Activated T-helper 1 cell treated with Interleukin-2 at 50 U/mL for 16 hours (primary cell): ENCODE data around the gene SULT2B1.

Experiments used
- DNase-seq: peaks from one replicate; pipeline ENCODE4 v3.0.0-alpha.2; 2020; ENCODE audit warnings: low read depth

The SULT2B1 gene

GRCh38 chr19:48634424-48635262 lies 82.7 kb downstream of the SULT2B1 start:
- DNase-seq: peak; percentile 84

- DNase-seq: peak; percentile 69
These were observed 83.4 kb downstream of the SULT2B1 start for GRCh38 chr19:48635263-48635965.

GRCh38 chr19:48635966-48636858 lies 84.2 kb downstream of the SULT2B1 start:
- DNase-seq: no peak

DNA sequence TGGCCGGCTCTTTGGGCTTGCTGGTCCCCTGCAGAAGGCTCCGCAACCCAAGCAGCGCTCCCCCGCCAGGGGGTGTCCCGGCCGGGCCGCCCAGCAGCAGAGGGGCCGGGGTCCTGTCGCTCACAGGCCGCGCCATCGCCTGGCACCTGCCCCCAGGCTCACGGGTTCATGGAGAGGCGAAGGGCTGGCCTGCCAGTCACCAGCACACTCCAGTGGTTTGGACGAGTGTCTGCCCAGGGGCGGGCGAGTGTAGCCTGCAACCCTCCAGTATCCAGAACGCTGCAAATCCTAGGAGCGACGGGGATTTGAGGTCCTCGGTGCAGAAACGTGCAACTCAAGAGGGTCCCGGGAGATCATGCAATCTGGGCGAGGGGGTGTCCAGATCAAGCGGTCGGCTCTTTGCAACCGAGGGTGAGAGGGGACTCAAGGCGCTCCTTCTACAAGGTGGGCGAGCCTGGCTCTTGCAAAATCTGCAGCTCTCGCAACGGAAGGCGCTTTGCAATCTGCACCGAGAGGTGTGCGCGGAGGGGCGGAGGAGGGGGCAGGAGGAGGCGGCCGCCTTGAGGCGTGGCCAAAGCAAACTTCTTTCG lies 85.0 kb downstream of the SULT2B1 start, which contains the start of gene DBP:
DBP (minus strand) TSS at position 521 of the 590 bp plus-strand sequence; CDS start at position 136, 385 bp downstream.
- DNase-seq: no peak

DNA sequence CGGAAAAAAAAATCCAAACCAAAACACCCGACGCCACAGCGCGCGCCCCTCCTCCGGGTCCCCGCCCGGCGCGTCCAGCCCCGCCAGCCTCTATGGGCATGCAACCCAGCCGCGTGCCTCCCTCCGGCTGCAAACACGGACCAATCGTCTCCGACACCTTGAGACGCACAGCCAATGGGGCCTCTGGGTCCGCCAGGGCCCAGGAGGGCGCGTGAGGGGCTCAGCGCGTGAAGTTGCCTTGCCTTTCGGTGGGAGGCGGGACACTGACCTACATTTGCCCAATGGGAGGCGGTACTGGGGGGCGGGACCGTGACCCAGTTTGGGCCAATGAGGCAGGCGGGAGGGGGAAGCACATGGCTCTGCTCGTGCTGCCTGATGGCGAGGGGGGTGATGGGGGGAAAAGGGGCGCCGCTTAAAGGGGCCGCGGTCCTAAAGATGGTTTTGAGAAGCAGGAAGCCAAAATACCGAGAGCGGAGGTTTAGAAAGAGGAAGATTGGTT lies 85.5 kb downstream of the SULT2B1 start:
- DNase-seq: peak; percentile 99

GRCh38 chr19:48637948-48638830 lies 86.2 kb downstream of the SULT2B1 start:
- DNase-seq: peak; percentile 68

DNA sequence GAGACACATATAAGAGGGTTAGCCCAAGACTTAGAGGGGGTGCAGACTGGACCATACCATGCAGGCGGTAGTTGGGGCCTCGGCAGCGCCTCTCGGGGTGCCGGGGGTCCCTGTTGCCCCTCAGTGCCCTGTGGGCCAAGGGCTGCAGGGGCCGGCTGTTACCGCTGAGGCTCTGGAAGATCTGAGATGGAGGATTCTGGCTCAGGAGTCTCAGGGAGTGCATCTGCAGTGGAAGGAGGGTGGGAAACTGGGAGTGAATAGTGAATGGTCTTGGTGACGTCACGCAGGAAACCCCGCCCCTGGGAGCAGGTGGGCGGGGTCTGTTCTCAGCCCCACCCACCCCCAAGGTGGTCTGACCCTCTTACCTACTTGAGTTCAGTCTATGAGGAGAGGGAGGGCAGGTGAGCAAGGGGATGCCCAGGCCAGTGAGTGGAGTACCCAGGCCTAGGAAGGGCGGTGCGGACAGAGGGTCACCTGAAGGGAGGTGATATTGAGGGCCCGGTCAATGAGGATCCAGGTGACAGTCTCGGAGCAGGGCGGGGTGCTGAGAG lies 86.9 kb downstream of the SULT2B1 start:
- no peak for DNase-seq

- no peak for DNase-seq
These were observed 87.8 kb downstream of the SULT2B1 start for GRCh38 chr19:48639483-48640375.

GRCh38 chr19:48641850-48642249 lies 89.9 kb downstream of the SULT2B1 start:
- DNase-seq: no peak

DNA sequence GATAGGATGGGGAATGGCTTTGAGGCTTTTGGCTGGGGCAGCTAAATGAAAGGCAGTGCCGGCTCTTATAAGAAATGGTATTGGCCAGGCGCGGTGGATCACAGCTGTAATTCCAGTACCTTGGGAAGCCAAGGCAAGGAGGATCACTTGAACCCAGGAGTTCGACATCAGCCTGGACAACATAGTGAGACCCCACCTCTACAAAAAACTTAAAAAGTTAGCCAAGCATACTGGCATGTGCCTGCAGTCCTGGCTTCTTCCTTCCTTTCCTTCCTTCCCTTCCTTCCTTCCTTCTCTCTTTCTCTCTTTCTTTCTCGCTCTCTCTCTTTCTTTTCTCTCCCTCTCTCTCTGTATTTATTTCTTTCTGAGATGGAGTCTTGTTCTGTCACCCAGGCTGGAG lies 90.9 kb downstream of the SULT2B1 start:
- no peak for DNase-seq

DNA sequence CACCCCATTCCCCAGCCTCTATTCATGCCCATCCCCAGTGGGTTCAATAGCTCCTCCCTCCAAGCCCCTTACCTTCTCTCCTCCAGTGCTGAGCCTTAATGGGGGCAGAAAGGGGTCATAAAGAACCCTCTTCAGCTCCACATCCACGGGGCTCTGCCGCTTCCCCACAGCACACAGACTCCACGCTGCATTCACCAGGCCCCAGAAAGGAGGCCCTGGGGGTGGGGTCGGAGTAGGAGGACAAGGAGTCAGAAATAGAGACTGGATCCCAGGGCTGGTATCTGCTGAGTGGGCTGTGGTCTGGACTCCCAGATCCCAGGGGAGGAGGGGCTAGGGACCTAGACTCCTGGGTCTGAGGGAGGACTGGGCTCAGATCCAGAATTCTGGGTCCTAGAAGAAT lies 92.4 kb downstream of the SULT2B1 start:
- DNase-seq: no peak

GRCh38 chr19:48644839-48645619 lies 93.1 kb downstream of the SULT2B1 start:
- DNase-seq: peak; percentile 53

DNA sequence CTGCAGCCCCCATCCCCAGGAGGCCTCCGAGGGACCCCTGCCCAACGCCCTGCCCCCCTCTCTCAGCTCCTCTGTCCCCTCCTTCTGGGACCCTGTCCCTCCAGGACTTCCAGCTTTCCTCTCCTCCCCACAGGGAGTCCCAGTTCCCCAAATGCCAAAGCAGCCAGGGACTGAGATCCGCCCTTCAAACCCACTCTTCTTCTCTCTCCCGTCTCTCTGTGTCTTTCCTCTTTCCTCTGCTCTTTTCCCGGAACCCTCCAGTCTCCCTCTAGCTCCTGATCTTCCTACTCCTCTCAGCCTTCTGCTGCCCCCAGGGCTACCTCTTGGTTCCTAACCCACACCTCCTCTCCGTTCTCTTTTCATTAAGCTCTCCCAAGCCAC lies 93.6 kb downstream of the SULT2B1 start:
- no peak for DNase-seq

DNA sequence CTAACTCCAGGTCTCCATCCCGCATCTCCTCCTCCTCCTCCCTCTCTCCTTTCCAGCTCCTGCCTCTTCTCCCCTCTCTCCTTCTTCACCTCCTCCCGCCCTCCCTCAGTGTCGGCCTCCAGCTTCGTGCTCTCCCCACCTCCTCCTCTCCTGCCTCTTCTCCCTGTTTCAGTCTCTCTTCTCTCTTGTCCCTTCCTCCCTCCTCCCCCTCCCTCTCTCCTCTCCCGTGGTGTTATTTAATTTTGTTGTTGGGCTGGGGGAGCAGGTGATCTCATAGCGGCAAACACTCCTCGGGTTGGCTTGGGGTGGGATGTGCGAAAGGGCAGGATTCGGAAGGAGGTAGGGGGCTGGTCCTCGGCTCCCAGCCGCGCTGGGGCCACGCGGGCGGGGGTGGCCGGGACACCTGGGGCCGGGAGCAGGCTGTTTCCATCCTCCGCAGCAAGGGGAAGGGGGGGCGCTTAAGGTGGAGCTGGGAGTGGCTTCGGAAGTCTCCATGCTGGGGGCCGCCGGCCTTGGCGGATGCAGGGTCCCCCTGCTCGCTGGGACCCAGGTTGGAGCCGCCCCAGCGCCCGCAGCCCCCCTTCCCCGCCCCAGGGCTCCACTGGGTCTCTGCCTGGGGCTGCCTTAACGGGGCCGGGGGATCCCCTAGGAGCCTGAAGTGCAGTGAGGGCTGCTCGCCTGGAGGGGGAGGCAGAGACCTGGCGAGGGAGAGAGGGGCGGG lies 94.2 kb downstream of the SULT2B1 start, which contains the start of gene CA11:
CA11 (minus strand) TSS at position 187 of the 721 bp plus-strand sequence. CDS start 555 bp downstream, outside the sequence.
- peak; percentile 88 for DNase-seq

DNA sequence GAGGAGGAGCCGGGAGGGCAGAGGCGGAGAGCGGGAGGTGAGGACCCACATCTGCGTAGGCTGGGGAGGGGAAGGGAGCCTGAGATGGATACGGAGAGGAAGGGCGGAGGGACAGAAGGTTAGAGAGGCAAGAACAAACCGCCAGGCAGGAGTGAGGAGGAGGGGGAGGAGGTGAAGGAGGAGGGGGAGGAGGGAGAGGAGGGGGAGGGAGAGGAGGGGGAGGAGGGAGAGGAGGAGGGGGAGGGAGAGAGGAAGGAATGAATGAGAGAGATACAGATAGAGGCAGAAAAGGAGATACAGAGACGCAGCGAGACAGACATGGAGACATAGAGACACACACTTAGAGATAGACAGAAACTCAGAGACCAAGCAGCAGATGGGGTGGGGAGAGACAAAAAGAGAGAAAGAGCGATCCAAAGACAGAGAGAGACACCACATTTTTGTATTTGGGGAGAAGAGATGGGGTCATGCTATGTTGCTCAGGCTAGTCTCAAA lies 94.8 kb downstream of the SULT2B1 start:
- DNase-seq: no peak

DNA sequence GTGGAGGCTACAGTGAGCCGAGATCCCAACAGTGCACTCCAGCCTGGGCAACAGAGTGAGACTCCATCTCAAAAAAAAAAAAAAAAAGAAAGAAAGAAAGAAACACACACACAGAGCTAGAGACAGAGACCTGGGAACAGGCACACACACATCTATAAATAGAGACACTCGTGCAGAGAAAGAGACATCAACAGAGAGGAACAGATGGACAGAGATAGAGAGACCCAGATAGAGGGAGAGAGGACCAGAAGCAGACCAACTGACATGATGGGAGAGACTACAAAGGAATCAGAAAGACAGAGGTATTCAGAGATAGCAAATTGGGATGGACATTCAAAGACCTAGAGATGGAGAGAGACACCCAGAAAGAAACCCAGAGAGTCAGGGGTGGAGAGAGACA lies 96.2 kb downstream of the SULT2B1 start:
- DNase-seq: no peak
